ENCODE data around the gene WASF3.

DNA sequence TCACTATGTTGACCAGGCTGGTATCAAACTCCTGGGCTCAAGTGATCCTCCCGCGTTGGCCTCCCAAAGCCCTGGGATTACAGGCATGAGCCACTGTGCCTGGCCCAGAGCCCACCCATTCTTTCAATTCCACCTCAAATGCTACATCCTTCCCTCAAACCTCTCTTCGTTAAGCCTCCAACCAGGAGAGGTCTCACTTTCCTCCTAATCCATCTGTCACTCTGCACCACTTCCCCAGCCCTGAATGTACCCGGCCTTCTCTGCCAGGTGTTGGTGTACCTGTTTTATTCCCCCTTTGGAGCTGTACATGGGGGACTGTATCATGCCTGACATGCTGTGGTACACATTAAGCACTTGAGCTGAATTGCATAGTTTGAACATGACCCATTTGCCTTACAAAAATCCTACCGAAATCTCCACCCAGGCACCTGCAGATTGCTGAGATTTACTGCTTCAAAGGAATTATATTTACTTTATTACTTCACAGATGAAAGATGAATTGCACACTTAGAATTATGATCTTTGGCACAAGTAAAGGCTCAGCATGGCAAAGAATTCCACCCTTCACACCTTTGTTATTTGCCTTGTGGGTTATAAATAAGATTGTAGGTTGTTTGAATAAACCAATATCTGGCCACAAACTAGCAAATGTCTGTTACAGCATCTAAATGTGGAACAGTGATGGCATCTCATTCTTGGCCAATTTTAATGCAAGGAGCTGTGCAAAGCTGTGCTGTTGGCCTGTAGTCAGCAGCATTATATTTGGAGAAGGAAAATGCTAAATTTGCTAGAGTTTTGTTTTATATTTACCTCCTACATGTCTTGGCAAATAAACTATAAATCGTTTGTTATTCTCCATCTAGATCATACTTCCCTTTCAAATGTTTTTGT lies 15.6 kb upstream of the WASF3 start:
- no peak for TF ChIP-seq NFIC (IDR thresholded peaks at IDR 0.05)
- no peak for TF ChIP-seq TAF1 (IDR thresholded peaks at IDR 0.05; ENCODE audit: low read depth)
- TF ChIP-seq, protein P1, sequence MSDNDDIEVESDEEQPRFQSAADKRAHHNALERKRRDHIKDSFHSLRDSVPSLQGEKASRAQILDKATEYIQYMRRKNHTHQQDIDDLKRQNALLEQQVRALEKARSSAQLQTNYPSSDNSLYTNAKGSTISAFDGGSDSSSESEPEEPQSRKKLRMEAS (IDR thresholded peaks at IDR 0.05): no peak
- TF ChIP-seq RAD21 (IDR thresholded peaks at IDR 0.05; ENCODE audit: low read depth): no peak
- no peak for TF ChIP-seq CEBPB (IDR thresholded peaks at IDR 0.05)
- TF ChIP-seq, protein P2, sequence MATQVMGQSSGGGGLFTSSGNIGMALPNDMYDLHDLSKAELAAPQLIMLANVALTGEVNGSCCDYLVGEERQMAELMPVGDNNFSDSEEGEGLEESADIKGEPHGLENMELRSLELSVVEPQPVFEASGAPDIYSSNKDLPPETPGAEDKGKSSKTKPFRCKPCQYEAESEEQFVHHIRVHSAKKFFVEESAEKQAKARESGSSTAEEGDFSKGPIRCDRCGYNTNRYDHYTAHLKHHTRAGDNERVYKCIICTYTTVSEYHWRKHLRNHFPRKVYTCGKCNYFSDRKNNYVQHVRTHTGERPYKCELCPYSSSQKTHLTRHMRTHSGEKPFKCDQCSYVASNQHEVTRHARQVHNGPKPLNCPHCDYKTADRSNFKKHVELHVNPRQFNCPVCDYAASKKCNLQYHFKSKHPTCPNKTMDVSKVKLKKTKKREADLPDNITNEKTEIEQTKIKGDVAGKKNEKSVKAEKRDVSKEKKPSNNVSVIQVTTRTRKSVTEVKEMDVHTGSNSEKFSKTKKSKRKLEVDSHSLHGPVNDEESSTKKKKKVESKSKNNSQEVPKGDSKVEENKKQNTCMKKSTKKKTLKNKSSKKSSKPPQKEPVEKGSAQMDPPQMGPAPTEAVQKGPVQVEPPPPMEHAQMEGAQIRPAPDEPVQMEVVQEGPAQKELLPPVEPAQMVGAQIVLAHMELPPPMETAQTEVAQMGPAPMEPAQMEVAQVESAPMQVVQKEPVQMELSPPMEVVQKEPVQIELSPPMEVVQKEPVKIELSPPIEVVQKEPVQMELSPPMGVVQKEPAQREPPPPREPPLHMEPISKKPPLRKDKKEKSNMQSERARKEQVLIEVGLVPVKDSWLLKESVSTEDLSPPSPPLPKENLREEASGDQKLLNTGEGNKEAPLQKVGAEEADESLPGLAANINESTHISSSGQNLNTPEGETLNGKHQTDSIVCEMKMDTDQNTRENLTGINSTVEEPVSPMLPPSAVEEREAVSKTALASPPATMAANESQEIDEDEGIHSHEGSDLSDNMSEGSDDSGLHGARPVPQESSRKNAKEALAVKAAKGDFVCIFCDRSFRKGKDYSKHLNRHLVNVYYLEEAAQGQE (IDR thresholded peaks at IDR 0.05; ENCODE audit: low read depth): no peak
- TF ChIP-seq EGR1 (IDR thresholded peaks at IDR 0.05): no peak

Measured in Ishikawa (cell line).